ENCODE measurements around the gene PTCH1.

Gene PTCH1

GRCh38 chr9:95409650-95410426 lies 106.9 kb downstream of the PTCH1 start:
- DNase-seq (ENCODE audit: low read depth in 1 of 2, low spot score in 1 of 2), result no peak

GRCh38 chr9:95407524-95407923 lies 109.2 kb downstream of the PTCH1 start:
- DNase-seq (ENCODE audit: low read depth in 1 of 2, low spot score in 1 of 2), result no peak

GRCh38 chr9:95406121-95406520 lies 110.7 kb downstream of the PTCH1 start:
- no peak for DNase-seq (ENCODE audit: low read depth in 1 of 2, low spot score in 1 of 2)

- DNase-seq (ENCODE audit: low read depth in 1 of 2, low spot score in 1 of 2), result no peak
These were observed 117.5 kb downstream of the PTCH1 start for GRCh38 chr9:95399261-95399660.

All from stimulated activated CD4-positive, alpha-beta T cell treated with anti-CD3 and anti-CD28 coated beads, Interleukin-15, amount 100 ng/mL, for 1 hour (primary cell).